ENCODE measurements around the gene GPR137B.

GPR137B gene

GRCh38 chr1:236147521-236148469, 5.5 kb downstream of the GPR137B start:
- Histone ChIP-seq H3F3A (ENCODE audit: insufficient read depth) (no peaks in the 10 kb centered on the region), H3K27me3 (ENCODE audit: low read length) (no peaks in the 10 kb centered on the region), H3K4me3 (ENCODE audit: insufficient read depth, low read length, poor library complexity, severe bottlenecking) (no peak overlapping the region), H3K9ac (ENCODE audit: low read length) (no peak overlapping the region), H2AFZ (ENCODE audit: low read depth, low read length, severe bottlenecking) (no peak overlapping the region), H4K20me1 (ENCODE audit: low read depth, low read length) (peaks cover 3% of the 10 kb centered on the region; the same call in 1 of the 2 replicates), H3K9me2 (replicated peaks; ENCODE audit: insufficient read depth, low read length) (no peaks in the 10 kb centered on the region), H3K4me2 (ENCODE audit: low read depth, low read length, poor library complexity, severe bottlenecking) (no peak overlapping the region), H3K36me3 (ENCODE audit: low read length) (no peaks in the 10 kb centered on the region), H3K27ac (ENCODE audit: low read depth, low read length) (no peak overlapping the region), H3K9me3 (ENCODE audit: insufficient read depth, low read length) (no peaks in the 10 kb centered on the region), H3K79me2 (ENCODE audit: insufficient read depth, low read length) (no peaks in the 10 kb centered on the region)
- TF ChIP-seq, protein P1, sequence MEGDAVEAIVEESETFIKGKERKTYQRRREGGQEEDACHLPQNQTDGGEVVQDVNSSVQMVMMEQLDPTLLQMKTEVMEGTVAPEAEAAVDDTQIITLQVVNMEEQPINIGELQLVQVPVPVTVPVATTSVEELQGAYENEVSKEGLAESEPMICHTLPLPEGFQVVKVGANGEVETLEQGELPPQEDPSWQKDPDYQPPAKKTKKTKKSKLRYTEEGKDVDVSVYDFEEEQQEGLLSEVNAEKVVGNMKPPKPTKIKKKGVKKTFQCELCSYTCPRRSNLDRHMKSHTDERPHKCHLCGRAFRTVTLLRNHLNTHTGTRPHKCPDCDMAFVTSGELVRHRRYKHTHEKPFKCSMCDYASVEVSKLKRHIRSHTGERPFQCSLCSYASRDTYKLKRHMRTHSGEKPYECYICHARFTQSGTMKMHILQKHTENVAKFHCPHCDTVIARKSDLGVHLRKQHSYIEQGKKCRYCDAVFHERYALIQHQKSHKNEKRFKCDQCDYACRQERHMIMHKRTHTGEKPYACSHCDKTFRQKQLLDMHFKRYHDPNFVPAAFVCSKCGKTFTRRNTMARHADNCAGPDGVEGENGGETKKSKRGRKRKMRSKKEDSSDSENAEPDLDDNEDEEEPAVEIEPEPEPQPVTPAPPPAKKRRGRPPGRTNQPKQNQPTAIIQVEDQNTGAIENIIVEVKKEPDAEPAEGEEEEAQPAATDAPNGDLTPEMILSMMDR (IDR thresholded peaks at IDR 0.05; ENCODE audit: insufficient read depth, low read length, poor library complexity, severe bottlenecking): no peak
- no peak for TF ChIP-seq EZH2phosphoT487 (conservative IDR thresholded peaks at IDR 0.05; ENCODE audit: low read length)

DNA sequence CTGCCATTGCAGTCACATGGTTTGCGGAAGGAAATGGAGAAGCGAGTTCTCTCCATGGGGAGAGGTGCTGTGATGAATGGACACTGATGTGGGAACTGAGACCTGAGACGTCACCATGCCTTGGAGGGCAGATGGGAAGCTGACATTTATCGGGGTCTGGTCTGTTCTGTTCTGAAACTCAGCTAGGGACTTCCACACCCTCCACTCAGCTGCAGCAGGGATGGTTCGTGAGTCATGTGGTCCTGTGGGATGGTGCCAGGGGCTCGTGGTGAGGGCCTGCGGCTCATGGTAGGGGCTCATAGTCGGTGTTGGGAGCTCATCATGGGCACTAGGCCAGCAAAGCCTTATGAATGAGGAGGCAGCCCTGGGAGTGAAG, 6.1 kb downstream of the GPR137B start:
- no peak for TF ChIP-seq EZH2phosphoT487 (conservative IDR thresholded peaks at IDR 0.05; ENCODE audit: low read length)
- peaks cover 3% of the 10 kb centered on the region; the same call in 1 of the 2 replicates for H4K20me1 ChIP-seq (ENCODE audit: low read depth, low read length)
- H3K4me3 ChIP-seq (ENCODE audit: insufficient read depth, low read length, poor library complexity, severe bottlenecking): no peak overlapping the region
- H3K9me3 ChIP-seq (ENCODE audit: insufficient read depth, low read length): no peaks in the 10 kb centered on the region
- H3K4me2 ChIP-seq (ENCODE audit: low read depth, low read length, poor library complexity, severe bottlenecking): no peak overlapping the region
- no peaks in the 10 kb centered on the region for H3K9me2 ChIP-seq (replicated peaks; ENCODE audit: insufficient read depth, low read length)
- no peaks in the 10 kb centered on the region for H3K79me2 ChIP-seq (ENCODE audit: insufficient read depth, low read length)
- no peak overlapping the region for H3K27ac ChIP-seq (ENCODE audit: low read depth, low read length)
- H3K36me3 ChIP-seq (ENCODE audit: low read length): no peaks in the 10 kb centered on the region
- no peak overlapping the region for H3K9ac ChIP-seq (ENCODE audit: low read length)
- no peaks in the 10 kb centered on the region for H3K27me3 ChIP-seq (ENCODE audit: low read length)
- H2AFZ ChIP-seq (ENCODE audit: low read depth, low read length, severe bottlenecking): no peak overlapping the region
- H3F3A ChIP-seq (ENCODE audit: insufficient read depth): no peaks in the 10 kb centered on the region

GRCh38 chr1:236149003-236149595, 6.8 kb downstream of the GPR137B start:
- Histone ChIP-seq H3K79me2 (ENCODE audit: insufficient read depth, low read length) (no peaks in the 10 kb centered on the region), H3K4me2 (ENCODE audit: low read depth, low read length, poor library complexity, severe bottlenecking) (no peak overlapping the region), H3K27ac (ENCODE audit: low read depth, low read length) (no peak overlapping the region), H3K9me2 (replicated peaks; ENCODE audit: insufficient read depth, low read length) (no peaks in the 10 kb centered on the region), H3K27me3 (ENCODE audit: low read length) (no peaks in the 10 kb centered on the region), H3F3A (ENCODE audit: insufficient read depth) (no peaks in the 10 kb centered on the region), H3K4me3 (ENCODE audit: insufficient read depth, low read length, poor library complexity, severe bottlenecking) (no peak overlapping the region), H4K20me1 (ENCODE audit: low read depth, low read length) (peaks cover 3% of the 10 kb centered on the region; the same call in 1 of the 2 replicates), H3K36me3 (ENCODE audit: low read length) (no peaks in the 10 kb centered on the region), H2AFZ (ENCODE audit: low read depth, low read length, severe bottlenecking) (no peak overlapping the region), H3K9ac (ENCODE audit: low read length) (no peak overlapping the region), H3K9me3 (ENCODE audit: insufficient read depth, low read length) (no peaks in the 10 kb centered on the region)
- TF ChIP-seq, protein P1 (IDR thresholded peaks at IDR 0.05; ENCODE audit: insufficient read depth, low read length, poor library complexity, severe bottlenecking): no peak
- TF ChIP-seq EZH2phosphoT487 (conservative IDR thresholded peaks at IDR 0.05; ENCODE audit: low read length): no peak

Data from SU-DHL-6 (cell line).